Epithelial cell of prostate (primary cell): ENCODE data around the gene COL23A1.

ENCODE experiments used
- DNase-seq: peaks from one replicate; pipeline ENCODE4 v3.0.0-alpha.2; 2011; ENCODE audit warnings: low read depth, low spot score
- H3K27ac ChIP-seq: fragments of 450-650 bp; 2 replicates; pipeline ENCODE4 v1.5.1; 2017; ENCODE audit warnings: mild to moderate bottlenecking

COL23A1 gene

GRCh38 chr5:178515776-178516503 is 74.3 kb downstream of the COL23A1 start:
- DNase-seq, result no peak

DNA sequence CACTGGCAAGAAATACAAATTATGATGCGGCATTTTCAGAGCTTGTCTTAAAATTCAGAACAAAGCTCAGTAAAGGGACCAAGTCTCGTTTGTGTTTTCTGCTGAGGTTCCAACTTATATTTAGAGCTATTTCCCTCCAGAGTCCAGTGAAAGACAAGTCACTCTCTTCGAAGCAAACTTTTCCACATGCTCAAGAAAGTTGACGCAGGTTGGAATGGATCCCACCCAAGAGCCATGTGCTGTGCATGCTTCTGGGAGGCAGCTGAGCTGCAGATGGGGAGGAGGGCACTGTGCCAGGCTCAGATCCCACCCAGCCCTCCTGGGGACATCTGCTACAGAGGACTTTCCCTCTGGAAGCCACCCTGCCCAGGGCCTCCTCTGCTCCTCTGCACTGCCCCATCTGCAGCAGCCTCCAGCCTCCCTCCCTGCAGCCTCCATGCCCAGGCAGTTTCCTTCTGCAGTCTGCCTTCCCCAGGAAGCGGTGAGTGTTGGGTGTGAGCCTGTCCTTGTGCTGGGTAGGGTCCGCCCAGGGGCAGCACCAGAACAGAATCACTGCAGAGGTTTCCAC is 75.3 kb downstream of the COL23A1 start:
- no peak overlapping the region for H3K27ac ChIP-seq
- no peak for DNase-seq

More at GRCh38 chr5:178515776-178516503, 74.3 kb downstream of the COL23A1 start:
- no peak overlapping the region for H3K27ac ChIP-seq

DNA sequence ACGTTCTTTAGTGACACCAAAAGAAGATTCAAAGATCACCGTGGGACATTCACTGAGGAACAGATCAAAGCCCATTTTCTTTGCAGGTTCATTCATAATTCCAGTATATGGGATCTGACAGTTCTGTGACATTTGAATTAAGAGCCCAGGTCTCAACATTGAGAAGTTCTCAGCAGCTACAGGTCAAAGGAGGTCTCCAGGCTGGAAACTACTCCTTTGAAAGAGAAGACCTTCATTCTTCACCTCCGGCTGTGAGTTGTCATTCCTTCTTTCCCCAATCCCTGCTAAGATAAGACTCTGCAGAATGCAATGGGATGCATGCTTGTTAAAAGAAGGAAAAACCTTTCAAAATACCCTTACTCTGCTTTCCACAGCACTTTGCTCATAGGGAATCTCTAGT is 79.0 kb downstream of the COL23A1 start:
- DNase-seq, result no peak
- H3K27ac ChIP-seq, result no peak overlapping the region

- H3K27ac ChIP-seq, result no peak overlapping the region
- DNase-seq, result no peak
Measured at GRCh38 chr5:178509491-178510057, 80.6 kb downstream of the COL23A1 start.

- H3K27ac ChIP-seq, result no peak overlapping the region
- no peak for DNase-seq
Measured at GRCh38 chr5:178507151-178507932, 82.9 kb downstream of the COL23A1 start.

GRCh38 chr5:178505639-178506407 is 84.4 kb downstream of the COL23A1 start:
- no peak overlapping the region for H3K27ac ChIP-seq
- no peak for DNase-seq

GRCh38 chr5:178504340-178504960 is 85.7 kb downstream of the COL23A1 start:
- DNase-seq, result no peak
- no peak overlapping the region for H3K27ac ChIP-seq

GRCh38 chr5:178502401-178503100 is 87.6 kb downstream of the COL23A1 start:
- DNase-seq, result no peak
- no peak overlapping the region for H3K27ac ChIP-seq

- DNase-seq, result no peak
- H3K27ac ChIP-seq, result no peak overlapping the region
Measured at GRCh38 chr5:178499352-178499751, 90.8 kb downstream of the COL23A1 start.

DNA sequence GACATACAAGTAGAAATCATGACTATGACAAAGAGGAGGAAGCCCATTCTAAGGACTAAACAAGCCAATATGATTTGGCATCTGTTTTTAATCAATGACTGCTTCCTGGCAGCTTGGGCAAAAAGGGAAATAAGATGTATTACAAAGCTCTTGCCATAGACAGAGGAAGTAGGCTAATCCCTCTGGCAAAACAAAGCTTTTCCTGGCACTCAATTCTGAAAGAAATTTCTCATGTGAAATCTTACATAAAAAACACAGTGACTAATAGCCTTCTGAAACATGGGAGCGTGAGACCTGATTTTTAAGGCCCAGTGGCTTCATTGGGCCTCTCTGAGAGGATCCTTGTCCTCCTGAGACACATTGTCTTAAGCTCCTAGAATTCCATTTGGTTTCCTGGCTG is 93.6 kb downstream of the COL23A1 start:
- H3K27ac ChIP-seq, result no peak overlapping the region
- DNase-seq, result no peak

DNA sequence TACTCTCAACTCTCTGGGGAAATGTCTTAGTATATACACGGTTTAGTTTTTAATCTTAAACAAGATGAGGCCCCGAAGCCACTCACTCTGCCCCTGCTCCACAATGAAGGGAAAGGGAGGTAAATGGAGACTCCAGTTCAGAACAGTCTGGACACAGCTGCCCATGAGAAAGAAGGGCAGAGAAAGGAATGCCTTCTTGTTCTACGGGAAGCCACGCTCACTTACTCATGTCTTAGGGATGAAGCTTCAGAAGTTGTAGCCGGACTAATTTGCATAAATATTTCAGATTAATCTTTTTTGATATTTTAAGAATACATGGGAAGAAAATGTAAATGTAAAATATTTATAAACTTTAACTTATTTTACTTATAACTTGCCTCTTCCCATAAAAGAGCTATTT is 94.0 kb downstream of the COL23A1 start:
- no peak for DNase-seq
- no peak overlapping the region for H3K27ac ChIP-seq

DNA sequence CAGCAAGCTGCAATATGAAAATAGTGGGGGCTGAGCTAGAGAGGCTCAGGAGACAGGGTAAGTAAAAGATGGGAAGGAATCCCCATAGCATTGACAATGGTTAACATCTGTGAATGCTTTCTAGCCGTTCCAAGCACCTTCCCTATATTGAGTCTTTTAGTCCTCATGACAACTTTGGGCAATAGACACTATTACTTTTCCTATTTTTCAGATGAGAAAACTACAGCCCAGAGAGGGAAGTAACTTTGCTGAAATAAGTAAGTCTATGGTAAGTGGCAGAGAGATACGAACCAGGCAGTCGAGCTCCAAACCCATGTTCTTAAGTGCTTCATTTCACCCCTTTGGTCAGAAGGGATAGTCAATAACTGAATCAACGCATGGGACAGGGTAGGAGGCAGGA is 94.5 kb downstream of the COL23A1 start:
- H3K27ac ChIP-seq, result no peak overlapping the region

GRCh38 chr5:178492278-178492677 is 97.9 kb downstream of the COL23A1 start:
- DNase-seq, result no peak
- no peak overlapping the region for H3K27ac ChIP-seq

More for the DNA sequence above, 94.5 kb downstream of the COL23A1 start:
- DNase-seq, result no peak

DNA sequence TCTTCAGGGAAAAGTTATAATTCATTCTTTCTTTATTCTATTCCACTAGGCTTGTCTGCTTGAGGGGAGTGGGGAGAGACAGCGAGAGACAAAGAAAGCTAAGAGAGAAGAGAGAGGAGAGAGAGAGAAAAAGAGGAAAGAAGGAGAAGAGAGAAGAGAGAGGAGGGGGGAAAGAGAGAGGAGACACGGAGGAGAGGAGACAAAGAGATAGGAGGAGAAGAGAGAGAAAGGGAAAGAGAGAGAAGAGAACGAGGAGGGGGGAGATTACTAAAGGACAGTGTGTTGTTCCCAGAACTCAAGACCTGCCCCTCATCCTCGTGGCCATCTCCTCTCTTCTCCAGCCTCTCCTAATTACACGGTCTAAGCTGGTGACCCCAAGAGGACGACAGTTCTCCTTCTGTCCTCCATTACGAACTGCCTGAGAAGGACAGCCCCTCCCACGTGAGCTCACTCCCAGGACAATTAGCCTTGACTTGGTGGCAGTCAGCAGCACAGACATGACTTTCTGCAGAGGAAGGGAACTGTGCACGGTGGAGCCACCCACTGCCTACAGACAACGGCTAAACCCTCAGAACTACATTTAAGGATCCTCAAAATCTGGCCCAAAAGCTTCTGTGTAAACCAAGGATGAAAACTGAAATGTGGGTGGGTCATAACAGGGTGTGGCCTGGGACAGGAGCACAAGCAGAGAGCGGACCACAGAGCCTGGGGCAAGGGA is 99.1 kb downstream of the COL23A1 start:
- DNase-seq, result no peak

GRCh38 chr5:178489271-178489976 is 100.8 kb downstream of the COL23A1 start:
- DNase-seq, result no peak

More for the DNA sequence above, 99.1 kb downstream of the COL23A1 start:
- no peak overlapping the region for H3K27ac ChIP-seq

GRCh38 chr5:178488696-178489095 is 101.5 kb downstream of the COL23A1 start:
- no peak for DNase-seq
- no peak overlapping the region for H3K27ac ChIP-seq

More at GRCh38 chr5:178489271-178489976, 100.8 kb downstream of the COL23A1 start:
- H3K27ac ChIP-seq, result no peak overlapping the region

- H3K27ac ChIP-seq, result no peak overlapping the region
- DNase-seq, result no peak
Measured at GRCh38 chr5:178487911-178488600, 102.1 kb downstream of the COL23A1 start.
